Inflammatory macrophage treated with lipopolysaccharide for 4 hours (primary cell): ENCODE data around the gene FAM50A.

Experiments used
- DNase-seq: peaks from one replicate; pipeline ENCODE4 v3.0.0-alpha.2; 2020

FAM50A gene

DNA sequence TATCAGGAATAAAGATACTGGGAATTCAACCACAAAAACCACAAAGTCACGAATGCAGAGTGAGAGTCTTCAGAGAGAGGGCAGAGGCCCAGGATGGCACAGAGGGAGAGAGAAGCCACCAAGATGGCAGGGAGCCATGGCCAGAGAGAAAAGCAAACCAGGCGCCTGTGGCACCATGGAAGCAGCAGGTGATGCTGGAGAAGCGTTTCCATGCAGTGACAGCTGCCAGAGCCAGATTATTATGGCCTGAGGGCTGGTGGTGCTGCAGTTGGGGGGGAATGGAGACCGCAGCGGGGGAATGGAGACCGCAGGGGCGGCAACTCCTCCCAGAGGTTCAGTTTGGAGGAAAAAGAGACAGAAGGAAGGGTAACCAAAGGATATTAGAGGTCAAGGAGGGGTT, 26.8 kb upstream of the FAM50A start:
- DNase-seq: no peak

DNA sequence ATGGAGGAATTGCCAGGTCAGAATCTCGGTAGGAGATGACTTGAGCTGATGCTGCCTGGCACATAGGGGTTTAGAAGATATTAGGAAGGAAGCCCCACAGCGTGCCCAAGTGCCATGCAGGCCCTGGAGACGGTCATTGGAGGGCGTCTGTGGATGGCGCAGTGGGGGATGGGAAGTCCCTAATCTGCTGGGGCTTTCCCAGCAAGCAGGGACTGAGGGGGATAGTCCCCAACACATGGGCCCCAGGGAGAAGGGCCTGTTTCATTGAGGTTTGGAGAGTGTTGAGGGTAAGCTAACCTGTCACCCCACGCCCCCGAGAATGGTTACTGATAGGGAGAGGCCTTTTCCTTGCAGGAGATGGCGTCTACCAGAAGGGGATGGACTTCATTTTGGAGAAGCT, 24.8 kb upstream of the FAM50A start:
- no peak for DNase-seq

- no peak for DNase-seq
Measured at GRCh38 chrX:154419688-154420401, 24.1 kb upstream of the FAM50A start.

DNA sequence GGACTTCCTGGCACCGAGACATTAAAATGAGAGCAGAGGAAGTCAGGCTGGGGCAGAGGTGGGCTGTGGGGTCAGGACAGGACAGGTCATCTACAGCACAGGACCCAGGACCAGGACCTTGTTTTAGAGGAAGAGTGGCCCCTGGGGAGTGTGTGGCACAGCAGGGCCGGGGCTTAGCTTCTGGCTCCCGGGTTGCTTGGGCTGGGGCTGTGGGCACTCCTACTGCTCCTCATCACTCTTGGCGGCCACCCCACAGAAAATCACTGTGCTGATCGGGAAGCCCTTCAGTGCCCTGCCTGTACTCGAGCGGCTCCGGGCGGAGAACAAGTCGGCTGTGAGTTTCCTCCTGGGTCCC, 23.6 kb upstream of the FAM50A start:
- no peak for DNase-seq

- DNase-seq: peak; percentile 56
Measured at GRCh38 chrX:154426916-154427770, 16.8 kb upstream of the FAM50A start.

DNA sequence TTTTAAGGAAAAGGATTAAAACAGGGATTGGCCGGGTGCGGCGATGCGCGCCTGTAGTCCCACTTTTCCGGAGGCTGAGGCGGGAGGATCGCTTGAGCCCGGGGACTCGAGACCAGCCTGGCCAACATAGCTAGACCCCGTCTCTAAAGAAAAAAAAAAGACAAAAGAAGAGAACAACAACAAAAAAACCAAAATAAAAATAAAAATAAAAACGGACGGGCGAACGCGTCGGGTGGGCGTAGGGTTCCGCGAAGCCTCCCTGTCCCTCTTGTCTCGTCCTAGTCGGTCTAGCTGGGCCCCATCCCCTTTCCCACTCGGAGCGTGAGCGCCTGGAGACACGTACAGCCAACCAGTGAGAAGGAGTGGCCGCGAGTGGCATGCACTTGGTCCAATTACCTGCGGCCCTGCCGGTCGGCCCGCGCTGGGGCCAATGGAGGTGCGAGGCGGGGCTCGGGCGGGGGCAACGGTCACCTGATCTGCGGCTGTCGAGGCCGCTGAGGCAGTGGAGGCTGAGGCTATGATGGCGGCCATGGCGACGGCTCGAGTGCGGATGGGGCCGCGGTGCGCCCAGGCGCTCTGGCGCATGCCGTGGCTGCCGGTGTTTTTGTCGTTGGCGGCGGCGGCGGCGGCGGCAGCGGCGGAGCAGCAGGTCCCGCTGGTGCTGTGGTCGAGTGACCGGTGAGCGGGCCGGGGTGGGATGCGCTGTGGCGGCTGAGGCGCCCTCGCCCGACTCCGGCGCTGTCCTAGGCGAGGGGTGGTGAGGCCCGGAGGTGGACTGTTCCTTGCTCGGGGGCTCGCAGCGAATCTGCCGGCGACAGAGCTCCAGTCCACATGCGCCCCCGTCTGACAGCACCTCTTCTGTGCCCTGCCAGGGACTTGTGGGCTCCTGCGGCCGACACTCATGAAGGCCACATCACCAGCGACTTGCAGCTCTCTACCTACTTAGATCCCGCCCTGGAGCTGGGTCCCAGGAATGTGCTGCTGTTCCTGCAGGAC, 15.5 kb upstream of the FAM50A start, which contains the start of gene ATP6AP1:
Gene ATP6AP1, plus strand, starts transcription at position 502 of the 996 bp plus-strand sequence. Its CDS starts 16 bp downstream, at position 518.
- peak; percentile 94 for DNase-seq

DNA sequence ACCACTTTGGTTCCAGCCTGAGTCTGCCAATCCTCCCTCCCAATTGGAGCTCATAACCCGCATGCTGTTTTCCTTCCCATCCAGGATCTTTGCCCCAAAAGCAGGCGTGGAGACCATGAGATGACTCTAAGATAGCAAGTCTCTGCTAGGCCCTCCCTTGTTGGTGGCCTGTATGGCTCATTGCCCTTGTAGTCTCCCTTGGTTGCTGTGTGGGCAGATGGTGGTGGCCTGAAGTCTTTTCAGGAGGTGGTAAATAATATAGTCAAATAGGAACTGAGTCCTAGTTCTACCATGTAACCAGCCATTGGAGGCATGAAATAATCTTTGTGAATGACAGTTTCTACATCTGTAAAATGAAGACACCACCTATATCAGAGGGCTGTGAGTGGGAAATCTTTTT, 14.2 kb upstream of the FAM50A start:
- peak; percentile 55 for DNase-seq

GRCh38 chrX:154430479-154430878, 13.5 kb upstream of the FAM50A start:
- peak; percentile 58 for DNase-seq

GRCh38 chrX:154430916-154431315, 13.0 kb upstream of the FAM50A start:
- peak; percentile 87 for DNase-seq

DNA sequence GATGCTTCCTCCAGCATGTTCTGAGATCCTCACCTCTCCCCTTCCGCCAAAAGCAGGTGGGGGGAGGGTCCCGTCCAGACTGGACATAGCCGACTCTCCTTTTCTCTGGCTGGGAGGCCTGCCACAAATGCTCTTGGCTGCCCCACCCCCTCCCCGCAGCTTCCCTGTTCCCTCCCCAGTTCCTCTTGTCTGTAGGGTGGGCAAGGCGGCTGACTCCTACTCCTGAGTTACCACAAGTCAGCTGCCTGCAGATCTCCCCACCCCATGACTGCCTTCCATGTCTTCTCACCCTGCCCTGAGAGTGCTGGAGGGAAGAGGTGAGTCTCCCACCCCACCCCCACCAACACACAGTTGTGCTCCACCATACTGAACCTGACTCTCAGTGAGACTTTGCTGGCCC, 12.6 kb upstream of the FAM50A start:
- DNase-seq: peak; percentile 84

- DNase-seq: no peak
Measured at GRCh38 chrX:154432210-154432609, 11.7 kb upstream of the FAM50A start.

GRCh38 chrX:154433605-154434004, 10.3 kb upstream of the FAM50A start:
- DNase-seq: no peak

DNA sequence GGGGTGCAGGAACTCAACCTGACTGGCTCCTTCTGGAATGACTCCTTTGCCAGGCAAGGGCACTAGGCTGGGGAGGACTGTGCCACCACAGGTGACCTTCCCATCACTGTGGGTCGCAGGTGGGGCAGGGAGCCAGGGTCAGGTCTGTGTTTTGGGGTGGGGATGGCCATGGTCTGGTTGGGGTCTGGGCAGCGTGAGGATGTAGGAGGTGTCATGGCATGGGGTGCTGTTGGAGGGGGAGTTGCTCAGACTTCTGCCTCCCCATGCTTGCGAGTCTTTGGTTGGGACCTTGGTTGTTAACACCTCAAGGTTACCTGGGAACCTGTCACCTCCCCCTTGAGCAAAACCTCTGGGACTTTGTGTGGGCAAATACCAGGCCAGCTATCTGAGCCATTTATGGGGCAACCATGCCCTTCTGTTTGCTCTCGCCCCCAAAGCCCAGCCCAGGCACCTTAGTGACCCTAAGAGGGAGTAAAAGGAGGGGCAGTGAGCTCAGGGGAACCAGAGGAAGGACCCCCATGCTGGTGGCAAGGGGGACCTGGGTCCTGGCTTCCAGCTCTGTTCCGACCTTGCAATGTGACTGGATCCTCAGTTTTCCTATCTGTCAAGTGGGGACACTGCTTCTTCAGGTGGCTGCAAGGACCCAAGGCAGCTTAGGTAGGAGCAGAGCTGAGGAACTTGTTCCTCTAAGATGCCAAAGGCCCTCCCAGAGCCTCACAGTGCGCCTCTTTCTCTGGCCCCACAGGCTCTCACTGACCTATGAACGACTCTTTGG, 9.4 kb upstream of the FAM50A start:
- DNase-seq: no peak

GRCh38 chrX:154435171-154435733, 8.7 kb upstream of the FAM50A start:
- DNase-seq: no peak

GRCh38 chrX:154436374-154436982, 7.5 kb upstream of the FAM50A start:
- peak; percentile 42 for DNase-seq

GRCh38 chrX:154436983-154437752, 6.8 kb upstream of the FAM50A start, which contains the start of gene GDI1:
GDI1 (plus strand) TSS chrX:154437154; CDS start chrX:154437255, 101 bp downstream.
- peak; percentile 32 for DNase-seq

DNA sequence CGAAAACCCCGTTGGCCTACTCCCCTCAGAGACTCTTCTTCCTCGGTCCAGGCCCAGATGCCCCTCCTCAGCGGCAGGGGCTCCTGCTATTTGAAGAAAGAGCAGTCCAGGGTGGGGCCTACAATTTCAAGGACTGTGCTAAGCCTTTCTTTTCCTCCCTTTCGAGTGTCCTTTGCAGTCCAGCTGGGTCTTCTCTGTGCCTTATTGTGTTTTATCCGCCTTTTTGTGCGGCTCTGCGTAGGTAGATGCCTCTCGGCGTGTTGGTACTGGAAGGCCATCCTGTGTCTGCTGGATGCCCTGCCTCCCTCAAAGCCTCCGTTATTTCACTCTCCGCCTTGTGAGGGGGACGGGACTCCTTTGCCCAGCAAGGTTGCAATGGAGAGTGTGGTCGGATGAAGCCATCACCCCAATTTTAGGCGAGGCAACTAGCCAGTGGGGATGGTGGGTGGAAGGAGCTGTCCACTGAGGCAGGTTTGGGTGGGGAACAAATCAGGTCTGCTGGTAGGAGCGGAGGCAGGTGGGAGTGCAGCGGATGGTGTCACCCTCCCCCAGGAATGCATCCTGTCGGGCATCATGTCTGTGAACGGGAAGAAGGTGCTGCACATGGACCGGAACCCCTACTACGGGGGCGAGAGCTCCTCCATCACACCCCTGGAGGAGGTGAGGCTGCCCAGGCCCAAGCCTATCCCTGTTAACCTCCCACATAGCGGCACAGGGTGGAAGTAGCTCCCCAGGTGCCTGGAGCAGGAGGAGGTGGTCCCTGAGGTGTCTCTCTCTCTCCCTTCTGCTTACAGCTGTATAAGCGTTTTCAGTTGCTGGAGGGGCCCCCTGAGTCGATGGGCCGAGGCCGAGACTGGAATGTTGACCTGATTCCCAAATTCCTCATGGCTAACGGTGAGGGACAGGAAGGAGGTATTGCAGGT, 5.7 kb upstream of the FAM50A start:
- DNase-seq: no peak

- DNase-seq: no peak
Measured at GRCh38 chrX:154439841-154440240, 4.1 kb upstream of the FAM50A start.
